ENCODE measurements around the gene L3HYPDH.

Gene L3HYPDH

DNA sequence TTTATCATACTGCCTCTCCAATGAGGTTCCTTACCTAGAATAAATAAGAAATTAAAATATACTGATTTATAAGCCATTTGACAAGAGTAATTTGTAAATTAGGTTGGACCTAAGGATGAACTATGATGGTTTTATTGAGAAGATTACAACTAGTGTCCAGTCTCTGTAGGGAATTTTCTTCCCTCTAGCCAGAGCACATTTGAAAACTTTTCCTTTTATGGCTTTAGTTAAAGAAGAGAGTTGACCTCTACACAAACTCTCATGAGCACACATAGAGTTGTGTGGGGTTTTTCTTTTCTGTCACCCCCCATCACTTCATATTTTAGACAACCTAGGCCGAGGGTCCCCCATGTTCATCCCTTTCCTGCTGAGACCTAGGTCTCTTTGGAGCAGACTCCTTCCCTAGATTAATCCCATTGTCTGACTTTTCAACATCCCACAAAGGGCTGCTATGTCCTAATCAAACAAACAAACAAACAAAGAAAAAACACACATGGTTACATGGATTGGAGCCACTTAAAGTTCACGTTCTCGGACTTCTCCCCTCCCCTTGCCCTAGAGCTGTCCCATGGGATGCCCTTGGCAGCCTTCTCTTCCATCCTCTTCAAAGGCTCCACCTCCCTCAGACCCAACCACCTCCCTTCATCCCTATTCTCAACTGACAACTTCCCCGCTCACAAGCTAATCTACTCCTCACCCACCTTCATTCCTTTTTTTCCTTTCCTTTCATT, 59.7 kb downstream of the L3HYPDH start:
- no peak for DNase-seq
